ENCODE measurements around the gene ARID1B. TPM values are rescaled to one million over a fixed set of nuclear protein-coding genes. Genes with fewer than 3 reads are reported as not detected.

Gene ARID1B
- total RNA-seq, 2 donors from 2014 or later: 74.0 to 110 TPM

- 91 to 92% methylated on average over 2 of the region's 2 CpGs for WGBS, 2 experiments (ENCODE audit: insufficient coverage in 1 of 2, insufficient read length in 1 of 2)
- no peak overlapping the region for H3K4me3 Mint-ChIP-seq
- Histone ChIP-seq H3K36me3 (ENCODE audit: control insufficient read depth, insufficient read depth, low read length) (no peaks in the 10 kb centered on the region), H3K4me3 (ENCODE audit: low read length) (no peak overlapping the region), H3K4me1 (ENCODE audit: control insufficient read depth, insufficient read depth, low read length) (no peaks in the 10 kb centered on the region), H3K27me3 (ENCODE audit: control insufficient read depth, insufficient read depth, low read length, poor library complexity, severe bottlenecking) (no peaks in the 10 kb centered on the region), H3K9ac (ENCODE audit: extremely low read depth, low read length, poor library complexity, severe bottlenecking) (no peak overlapping the region), H3K9me3 (ENCODE audit: control insufficient read depth, low read length) (no peaks in the 10 kb centered on the region), H3K27ac (ENCODE audit: low read depth, low read length) (no peak overlapping the region)
- DNase-seq: no peak
- H3K36me3 Mint-ChIP-seq (ENCODE audit: low read depth): peaks cover 3% of the 10 kb centered on the region
- H3K27ac Mint-ChIP-seq: no peak overlapping the region
- no peak for TF ChIP-seq CTCF (conservative IDR thresholded peaks at IDR 0.05)
- no peaks in the 10 kb centered on the region for H3K9me3 Mint-ChIP-seq
- no peaks in the 10 kb centered on the region for H3K27me3 Mint-ChIP-seq (ENCODE audit: insufficient read depth)
- H3K4me1 Mint-ChIP-seq: peaks cover 13% of the 10 kb centered on the region
Measured at GRCh38 chr6:157035546-157035945, 258.4 kb downstream of the ARID1B start.

- no peak for DNase-seq
- no peaks in the 10 kb centered on the region for H3K9me3 ChIP-seq (ENCODE audit: control insufficient read depth, low read length)
- Mint-ChIP-seq H3K27ac (no peak overlapping the region), H3K9me3 (no peaks in the 10 kb centered on the region), H3K36me3 (ENCODE audit: low read depth) (peaks cover 3% of the 10 kb centered on the region), H3K4me1 (peaks cover 13% of the 10 kb centered on the region), H3K4me3 (no peak overlapping the region), H3K27me3 (ENCODE audit: insufficient read depth) (no peaks in the 10 kb centered on the region)
- H3K27me3 ChIP-seq (ENCODE audit: control insufficient read depth, insufficient read depth, low read length, poor library complexity, severe bottlenecking): no peaks in the 10 kb centered on the region
- no peaks in the 10 kb centered on the region for H3K4me1 ChIP-seq (ENCODE audit: control insufficient read depth, insufficient read depth, low read length)
- no peak overlapping the region for H3K4me3 ChIP-seq (ENCODE audit: low read length)
- H3K9ac ChIP-seq (ENCODE audit: extremely low read depth, low read length, poor library complexity, severe bottlenecking): no peak overlapping the region
- H3K36me3 ChIP-seq (ENCODE audit: control insufficient read depth, insufficient read depth, low read length): no peaks in the 10 kb centered on the region
- no peak for TF ChIP-seq CTCF (conservative IDR thresholded peaks at IDR 0.05)
- 89 to 100% methylated on average over 5 of the region's 5 CpGs for WGBS, 2 experiments (ENCODE audit: insufficient coverage in 1 of 2, insufficient read length in 1 of 2)
- peak overlapping the region; percentile 3 for H3K27ac ChIP-seq (ENCODE audit: low read depth, low read length)
Measured at GRCh38 chr6:157036245-157036711, 259.1 kb downstream of the ARID1B start.

- H3K36me3 Mint-ChIP-seq (ENCODE audit: low read depth): peaks cover 3% of the 10 kb centered on the region
- peaks cover 13% of the 10 kb centered on the region for H3K4me1 Mint-ChIP-seq
- H3K27ac Mint-ChIP-seq: no peak overlapping the region
- H3K27me3 ChIP-seq (ENCODE audit: control insufficient read depth, insufficient read depth, low read length, poor library complexity, severe bottlenecking): no peaks in the 10 kb centered on the region
- H3K36me3 ChIP-seq (ENCODE audit: control insufficient read depth, insufficient read depth, low read length): peaks cover 3% of the 10 kb centered on the region
- no peak overlapping the region for H3K9ac ChIP-seq (ENCODE audit: extremely low read depth, low read length, poor library complexity, severe bottlenecking)
- H3K4me1 ChIP-seq (ENCODE audit: control insufficient read depth, insufficient read depth, low read length): no peaks in the 10 kb centered on the region
- H3K4me3 Mint-ChIP-seq: no peak overlapping the region
- H3K9me3 Mint-ChIP-seq: no peaks in the 10 kb centered on the region
- no peak overlapping the region for H3K27ac ChIP-seq (ENCODE audit: low read depth, low read length)
- no peak overlapping the region for H3K4me3 ChIP-seq (ENCODE audit: low read length)
- H3K27me3 Mint-ChIP-seq (ENCODE audit: insufficient read depth): no peaks in the 10 kb centered on the region
- no peak for TF ChIP-seq CTCF (conservative IDR thresholded peaks at IDR 0.05)
- WGBS, 2 experiments (ENCODE audit: insufficient coverage in 1 of 2, insufficient read length in 1 of 2): 81 to 93% methylated on average over 4 to 8 of the region's 8 CpGs
- H3K9me3 ChIP-seq (ENCODE audit: control insufficient read depth, low read length): no peaks in the 10 kb centered on the region
- no peak for DNase-seq
Measured at GRCh38 chr6:157037165-157037564, 260.0 kb downstream of the ARID1B start.

All from endodermal cell (in vitro differentiated cells).